IPS-18c (cell line): ENCODE data around the gene LDLRAD4.

Experiments
- H3K4me3 ChIP-seq: 2 replicates; pipeline ENCODE4 v1.7.0; 2013; ENCODE audit warnings: low read depth, mild to moderate bottlenecking, low read length, moderate library complexity; ENCODE audit not compliant: insufficient read depth
- H3K9me3 ChIP-seq: one replicate; pipeline ENCODE4 v1.6.1; 2013; ENCODE audit warnings: mild to moderate bottlenecking, low read length, moderate library complexity; ENCODE audit not compliant: control insufficient read depth, insufficient read depth

LDLRAD4 gene

GRCh38 chr18:13266218-13267100 lies 47.9 kb downstream of the LDLRAD4 start:
- Histone ChIP-seq H3K9me3 (no peaks in the 10 kb centered on the region), H3K4me3 (no peak overlapping the region)

DNA sequence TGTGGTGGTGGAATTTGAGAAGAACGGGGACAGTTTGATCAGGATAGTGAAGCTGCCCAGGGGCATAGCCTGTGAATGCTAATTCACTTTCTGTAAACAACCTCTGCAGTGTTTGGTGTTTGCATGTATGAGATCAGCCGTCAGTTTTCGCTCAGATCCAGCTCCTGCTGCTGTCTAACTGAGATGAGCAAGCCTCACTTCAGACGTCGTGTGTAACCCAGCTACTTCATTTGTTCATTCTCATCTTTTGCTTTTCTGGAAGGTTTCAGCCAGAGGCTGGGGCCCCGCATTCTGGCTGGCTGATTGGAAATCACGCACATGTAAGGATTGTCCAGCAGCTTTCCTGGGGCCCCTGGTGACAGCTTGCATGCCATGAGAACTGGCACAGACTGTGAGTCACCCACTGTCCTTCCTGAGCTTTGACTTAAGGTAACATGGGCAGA lies 48.9 kb downstream of the LDLRAD4 start:
- H3K9me3 ChIP-seq, result no peaks in the 10 kb centered on the region
- H3K4me3 ChIP-seq, result no peak overlapping the region

- H3K9me3 ChIP-seq, result no peaks in the 10 kb centered on the region
- no peak overlapping the region for H3K4me3 ChIP-seq
Observed at GRCh38 chr18:13268158-13269012, 49.8 kb downstream of the LDLRAD4 start.

GRCh38 chr18:13269013-13269280 lies 50.4 kb downstream of the LDLRAD4 start:
- no peak overlapping the region for H3K4me3 ChIP-seq

GRCh38 chr18:13269521-13270011 lies 51.0 kb downstream of the LDLRAD4 start:
- H3K9me3 ChIP-seq, result no peaks in the 10 kb centered on the region

More at GRCh38 chr18:13269013-13269280, 50.4 kb downstream of the LDLRAD4 start:
- H3K9me3 ChIP-seq, result no peaks in the 10 kb centered on the region

DNA sequence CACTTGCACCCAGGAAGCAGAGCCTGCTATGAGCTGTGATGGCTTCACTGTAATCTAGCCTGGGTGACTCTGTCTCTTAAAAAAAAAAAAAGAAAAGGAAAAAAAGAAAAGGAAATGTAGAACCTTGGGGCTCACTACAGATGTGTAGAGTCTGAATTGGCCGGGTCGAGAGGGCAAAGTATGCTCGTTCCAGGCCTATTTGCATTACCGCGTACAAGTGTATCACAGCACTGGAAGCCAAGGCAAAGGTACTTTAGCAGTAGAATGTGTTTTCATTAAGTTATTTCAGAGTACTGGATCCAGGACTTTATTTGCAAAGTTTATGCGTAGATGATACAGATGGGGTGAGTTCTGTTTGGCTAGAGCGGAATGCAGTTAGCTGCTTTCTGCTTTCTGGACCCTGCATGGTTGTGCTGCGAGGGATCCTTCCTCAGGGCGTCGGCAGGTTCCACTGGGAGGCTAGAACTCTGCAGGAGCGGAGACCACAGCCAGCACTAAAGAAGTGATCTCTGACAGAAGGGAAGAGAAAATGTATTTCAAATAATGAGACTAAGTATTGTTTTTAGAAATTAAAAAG lies 51.8 kb downstream of the LDLRAD4 start:
- H3K9me3 ChIP-seq, result no peaks in the 10 kb centered on the region
- no peak overlapping the region for H3K4me3 ChIP-seq

More at GRCh38 chr18:13269521-13270011, 51.0 kb downstream of the LDLRAD4 start:
- no peak overlapping the region for H3K4me3 ChIP-seq

GRCh38 chr18:13271302-13271911 lies 52.8 kb downstream of the LDLRAD4 start:
- no peaks in the 10 kb centered on the region for H3K9me3 ChIP-seq
- no peak overlapping the region for H3K4me3 ChIP-seq

- Histone ChIP-seq H3K9me3 (no peaks in the 10 kb centered on the region), H3K4me3 (no peak overlapping the region)
Observed at GRCh38 chr18:13272416-13272815, 53.9 kb downstream of the LDLRAD4 start.

DNA sequence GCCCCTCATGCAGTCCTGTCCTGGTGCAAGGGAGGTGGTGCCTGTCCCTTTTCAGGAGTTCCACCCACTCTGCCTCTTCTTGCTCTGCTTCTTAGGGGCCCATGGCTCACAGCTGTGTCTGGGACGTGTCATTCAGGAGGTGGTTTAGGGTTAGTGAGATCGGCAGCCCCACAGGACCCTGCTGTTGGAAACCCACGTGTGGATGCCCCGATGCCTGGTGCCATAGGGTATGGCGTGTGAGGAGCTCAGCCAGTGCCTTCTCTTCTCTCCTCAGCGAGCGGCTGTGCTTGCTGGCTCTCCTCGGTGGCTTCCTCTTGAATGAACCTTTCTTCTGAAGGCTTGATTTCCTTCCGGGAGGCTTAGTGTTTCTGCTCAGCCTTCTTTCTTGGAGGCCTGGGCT lies 55.2 kb downstream of the LDLRAD4 start:
- Histone ChIP-seq H3K9me3 (no peaks in the 10 kb centered on the region), H3K4me3 (no peak overlapping the region)

DNA sequence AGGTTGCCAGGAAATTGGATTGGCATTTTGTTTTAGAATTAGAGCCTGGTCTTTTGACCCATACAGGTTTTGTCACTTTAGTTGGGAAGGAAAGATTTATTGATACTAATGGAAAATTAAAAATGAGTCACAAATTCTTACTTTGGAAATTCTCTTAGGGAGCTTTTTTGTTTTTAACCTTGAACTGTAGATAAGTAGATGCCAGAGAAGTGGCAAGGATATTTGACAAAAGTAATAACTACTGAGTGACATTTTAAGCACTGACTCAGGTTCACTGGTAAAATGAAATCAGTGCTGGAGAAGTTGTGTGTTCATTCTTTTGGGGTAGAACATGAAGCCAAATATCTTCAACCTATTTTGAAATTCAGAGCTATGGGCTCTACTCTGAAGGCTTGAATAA lies 56.5 kb downstream of the LDLRAD4 start:
- no peaks in the 10 kb centered on the region for H3K9me3 ChIP-seq
- H3K4me3 ChIP-seq, result no peak overlapping the region

GRCh38 chr18:13276530-13277520 lies 58.3 kb downstream of the LDLRAD4 start:
- H3K9me3 ChIP-seq, result no peaks in the 10 kb centered on the region

GRCh38 chr18:13278062-13278630 lies 59.6 kb downstream of the LDLRAD4 start:
- no peak overlapping the region for H3K4me3 ChIP-seq
- no peaks in the 10 kb centered on the region for H3K9me3 ChIP-seq

More at GRCh38 chr18:13276530-13277520, 58.3 kb downstream of the LDLRAD4 start:
- no peak overlapping the region for H3K4me3 ChIP-seq

- Histone ChIP-seq H3K9me3 (no peaks in the 10 kb centered on the region), H3K4me3 (no peak overlapping the region)
Observed at GRCh38 chr18:13279181-13280069, 60.9 kb downstream of the LDLRAD4 start.

DNA sequence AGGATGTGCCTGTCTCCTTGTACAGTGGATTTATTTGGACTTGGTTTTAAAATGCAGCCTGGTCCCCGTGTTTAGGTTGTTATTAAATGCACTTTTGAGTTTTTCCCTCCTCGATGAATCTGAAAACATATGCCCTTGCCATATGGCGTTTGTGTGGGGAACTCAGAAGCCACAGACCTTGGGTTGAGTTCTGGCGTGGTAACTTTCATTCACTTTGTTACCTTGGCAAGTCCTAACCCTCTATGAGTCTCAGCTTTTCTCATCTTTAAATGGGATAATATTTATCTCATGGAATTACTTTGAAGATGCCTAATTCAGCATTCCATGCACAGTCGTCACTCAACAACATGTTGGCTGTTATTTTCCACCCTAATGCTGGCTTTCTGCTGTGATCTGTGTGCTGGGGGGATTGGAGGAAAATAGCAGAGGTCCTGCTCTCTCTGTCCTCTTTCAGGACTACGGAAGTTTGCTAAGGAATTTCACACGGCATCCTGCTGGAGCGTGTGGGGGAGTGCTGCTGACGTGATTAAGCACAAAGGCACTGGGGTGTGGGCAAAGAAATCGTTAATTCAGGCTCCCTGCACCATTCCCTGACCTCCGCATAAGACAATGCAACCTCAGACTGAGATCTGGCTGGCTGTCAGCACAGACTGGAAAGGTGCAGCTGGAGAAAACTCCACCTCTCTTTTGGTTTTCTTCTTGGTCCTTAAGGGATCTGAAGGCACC lies 61.7 kb downstream of the LDLRAD4 start:
- Histone ChIP-seq H3K9me3 (no peaks in the 10 kb centered on the region), H3K4me3 (no peak overlapping the region)
